AG04450 (cell line): Measurements from ENCODE around the gene GMDS. TPM values are rescaled to one million over a fixed set of nuclear protein-coding genes. Genes with fewer than 3 reads are reported as not detected.
"Not testable (repeated sequence)": the region's sequence is repeated elsewhere in the genome, so short reads cannot be mapped to it uniquely, and the experiment has no call there.

Source experiments
- CTCF ChIA-PET: fragments of 300-600, 350-600 bp; formaldehyde crosslinking; extraction: SDS; loops from one replicate; lab custom pipeline; 2022; ENCODE audit warnings: antibody characterized with exemption, inconsistent platforms; lab: Charles Lee
- POLR2A ChIA-PET: fragments of 350-600 bp; formaldehyde crosslinking; extraction: SDS; loops from one replicate; lab custom pipeline; 2021; ENCODE audit warnings: antibody characterized with exemption, inconsistent platforms; lab: Yijun Ruan, JAX
- DNase-seq: peaks from one replicate; pipeline ENCODE4 v3.0.0-alpha.2; 2011; ENCODE audit warnings: low read depth, low spot score
- H3K27ac ChIP-seq: one replicate; pipeline ENCODE4 v1.5.1; 2012; ENCODE audit warnings: low read depth, low read length, control low read depth
- H3K27me3 ChIP-seq: one replicate; pipeline ENCODE4 v1.6.0; 2012; ENCODE audit warnings: low read length; ENCODE audit not compliant: control insufficient read depth, insufficient read depth
- H3K4me3 ChIP-seq: 2 replicates; pipeline ENCODE4 v1.5.1; 2011; ENCODE audit warnings: mild to moderate bottlenecking, low read depth, low read length, control low read depth
- H3K9me3 ChIP-seq: 2 replicates; pipeline ENCODE4 v1.5.1; 2012; ENCODE audit warnings: low read length; ENCODE audit not compliant: control insufficient read depth, insufficient read depth
- polyA plus RNA-seq: library from polyadenylated mRNA; depleted of rRNA; stranded (reverse); fragments of >200 nt; gene quantifications from 2 replicates; pipeline ENCODE4 v1.2.3, GENCODE V29; 2011
- TF ChIP-seq, protein P1 (sequence below): IDR thresholded peaks from 2 replicates; pipeline ENCODE4 v1.5.1; 2011; ENCODE audit warnings: low read depth, low read length, control low read depth, inconsistent platforms

Gene GMDS
- polyA plus RNA-seq, 1 experiment, result 26.4 TPM

DNA sequence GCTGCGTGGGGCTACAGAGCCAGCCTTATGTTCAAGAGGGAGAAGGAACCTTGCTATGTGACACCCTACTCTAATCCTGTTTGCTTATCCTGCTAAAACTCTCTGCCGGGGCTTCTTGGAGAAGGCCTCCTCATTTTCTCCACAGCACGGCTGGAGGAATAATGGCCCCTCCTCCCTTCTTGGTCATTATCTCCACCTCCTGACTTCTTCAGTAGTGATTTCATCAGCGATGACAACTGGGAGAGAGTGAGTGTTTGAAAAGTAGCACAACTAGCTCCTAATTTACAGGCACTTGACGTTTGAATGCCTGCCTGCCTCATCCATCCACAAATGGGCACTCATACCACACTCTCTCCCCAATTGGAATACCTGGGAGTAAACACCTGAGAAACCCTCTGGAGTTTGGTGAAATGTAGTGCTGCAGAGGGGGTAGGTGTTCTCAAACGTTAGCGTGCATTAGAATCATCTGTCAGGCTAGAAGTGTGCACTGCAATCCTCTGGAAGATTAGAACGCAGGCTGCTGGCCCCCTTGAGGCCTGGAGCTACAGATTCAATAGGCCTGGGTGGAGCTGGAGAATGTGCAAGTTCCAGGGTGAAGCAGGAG is 487.2 kb downstream of the GMDS start:
- TF ChIP-seq, protein P1, sequence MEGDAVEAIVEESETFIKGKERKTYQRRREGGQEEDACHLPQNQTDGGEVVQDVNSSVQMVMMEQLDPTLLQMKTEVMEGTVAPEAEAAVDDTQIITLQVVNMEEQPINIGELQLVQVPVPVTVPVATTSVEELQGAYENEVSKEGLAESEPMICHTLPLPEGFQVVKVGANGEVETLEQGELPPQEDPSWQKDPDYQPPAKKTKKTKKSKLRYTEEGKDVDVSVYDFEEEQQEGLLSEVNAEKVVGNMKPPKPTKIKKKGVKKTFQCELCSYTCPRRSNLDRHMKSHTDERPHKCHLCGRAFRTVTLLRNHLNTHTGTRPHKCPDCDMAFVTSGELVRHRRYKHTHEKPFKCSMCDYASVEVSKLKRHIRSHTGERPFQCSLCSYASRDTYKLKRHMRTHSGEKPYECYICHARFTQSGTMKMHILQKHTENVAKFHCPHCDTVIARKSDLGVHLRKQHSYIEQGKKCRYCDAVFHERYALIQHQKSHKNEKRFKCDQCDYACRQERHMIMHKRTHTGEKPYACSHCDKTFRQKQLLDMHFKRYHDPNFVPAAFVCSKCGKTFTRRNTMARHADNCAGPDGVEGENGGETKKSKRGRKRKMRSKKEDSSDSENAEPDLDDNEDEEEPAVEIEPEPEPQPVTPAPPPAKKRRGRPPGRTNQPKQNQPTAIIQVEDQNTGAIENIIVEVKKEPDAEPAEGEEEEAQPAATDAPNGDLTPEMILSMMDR, result 0 out of 2 replicates have a peak, but pooled peaks have one; percentile 0
- H3K4me3 ChIP-seq, result no peak overlapping the region
- CTCF ChIA-PET, result no interaction called here
- no peak overlapping the region for H3K27ac ChIP-seq
- no peaks in the 10 kb centered on the region for H3K9me3 ChIP-seq
- no peak for DNase-seq
- H3K27me3 ChIP-seq, result no peaks in the 10 kb centered on the region
- POLR2A ChIA-PET, result no interaction called here

DNA sequence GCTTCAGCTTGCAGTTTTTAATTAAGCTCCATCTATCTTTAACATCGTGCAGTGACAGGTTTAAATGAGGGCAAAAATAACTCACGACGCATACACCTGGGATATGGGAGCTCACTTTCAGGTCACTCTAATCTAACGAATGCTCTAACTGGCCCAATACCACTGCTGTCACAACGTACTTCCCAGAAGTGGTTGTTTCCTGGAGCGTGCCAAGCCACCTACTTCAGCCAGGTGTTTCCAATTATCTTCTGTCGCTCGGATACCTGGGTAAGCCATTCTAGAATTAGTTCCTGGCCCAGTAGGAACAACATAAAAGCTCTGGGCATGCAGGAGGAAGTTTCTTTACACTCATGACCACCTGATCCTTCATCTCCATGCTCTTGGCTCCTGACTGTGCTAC is 488.3 kb downstream of the GMDS start:
- TF ChIP-seq, protein P1, result no peak
- no peaks in the 10 kb centered on the region for H3K27me3 ChIP-seq
- no peaks in the 10 kb centered on the region for H3K9me3 ChIP-seq
- POLR2A ChIA-PET, result no interaction called here
- no peak for DNase-seq
- CTCF ChIA-PET, result interaction anchor here (0.6 kb wide), 1 partner anchor 691 kb away, joined by 4 read pairs; no protein-coding TSS in a partner anchor
- H3K4me3 ChIP-seq, result no peak overlapping the region
- no peak overlapping the region for H3K27ac ChIP-seq

DNA sequence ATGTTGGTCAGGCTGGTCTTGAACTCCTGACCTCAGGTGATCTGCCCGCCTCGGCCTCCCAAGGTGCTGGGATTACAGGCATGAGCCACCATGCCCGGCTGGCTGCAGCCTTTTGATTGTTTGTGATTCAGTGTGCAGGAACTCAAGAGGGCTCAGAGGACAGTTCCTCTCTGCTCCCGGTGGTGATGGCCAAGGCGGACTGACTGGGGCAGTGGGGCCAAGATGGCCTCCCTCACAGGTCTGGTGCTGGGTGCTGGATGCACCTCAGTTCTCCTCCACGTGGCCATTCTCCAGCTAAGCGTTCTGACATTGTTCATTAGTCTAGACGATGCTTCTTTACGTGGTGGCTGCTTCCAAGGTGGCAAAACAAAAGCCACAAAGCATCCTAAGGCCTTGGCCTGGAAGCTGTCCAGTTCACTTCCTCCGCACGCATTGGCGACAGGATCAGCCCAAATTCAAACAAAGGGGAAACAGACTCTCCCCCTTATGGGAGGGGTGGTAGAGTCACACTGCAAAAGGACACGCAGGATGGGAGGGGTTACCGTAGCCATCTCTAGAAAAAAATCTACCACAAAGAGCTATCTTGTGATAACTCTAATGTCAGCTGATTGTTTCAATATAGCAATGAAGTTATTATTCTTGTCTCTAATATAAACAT is 488.8 kb downstream of the GMDS start:
- TF ChIP-seq, protein P1, result no peak
- POLR2A ChIA-PET, result no interaction called here

DNA sequence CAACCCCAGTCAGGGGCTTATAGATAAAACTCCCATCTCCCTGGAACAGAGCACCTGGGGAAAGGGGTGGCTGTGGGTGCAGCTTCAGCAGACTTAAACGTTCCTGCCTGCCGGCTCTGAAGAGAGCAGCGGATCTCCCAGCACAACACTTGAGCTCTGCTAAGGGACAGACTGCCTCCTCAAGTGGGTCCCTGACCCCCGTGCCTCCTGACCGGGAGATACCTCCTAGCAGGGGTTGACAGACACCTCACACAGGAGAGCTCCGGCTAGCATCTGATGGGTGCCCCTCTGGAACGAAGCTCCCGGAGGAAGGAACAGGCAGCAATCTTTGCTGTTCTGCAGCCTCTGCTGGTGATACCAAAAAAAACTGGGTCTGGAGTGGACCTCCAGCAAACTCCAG is 494.3 kb downstream of the GMDS start:
- H3K27me3 ChIP-seq, H3K9me3 ChIP-seq, H3K4me3 ChIP-seq, H3K27ac ChIP-seq, CTCF ChIA-PET, POLR2A ChIA-PET, DNase-seq: not testable (repeated sequence)

More for the DNA sequence above, 488.8 kb downstream of the GMDS start:
- no peaks in the 10 kb centered on the region for H3K9me3 ChIP-seq
- no peaks in the 10 kb centered on the region for H3K27me3 ChIP-seq
- H3K4me3 ChIP-seq, result no peak overlapping the region
- H3K27ac ChIP-seq, result no peak overlapping the region
- DNase-seq, result no peak
- CTCF ChIA-PET, result interaction anchor here (0.6 kb wide), 1 partner anchor 692 kb away, joined by 4 read pairs; no protein-coding TSS in a partner anchor

DNA sequence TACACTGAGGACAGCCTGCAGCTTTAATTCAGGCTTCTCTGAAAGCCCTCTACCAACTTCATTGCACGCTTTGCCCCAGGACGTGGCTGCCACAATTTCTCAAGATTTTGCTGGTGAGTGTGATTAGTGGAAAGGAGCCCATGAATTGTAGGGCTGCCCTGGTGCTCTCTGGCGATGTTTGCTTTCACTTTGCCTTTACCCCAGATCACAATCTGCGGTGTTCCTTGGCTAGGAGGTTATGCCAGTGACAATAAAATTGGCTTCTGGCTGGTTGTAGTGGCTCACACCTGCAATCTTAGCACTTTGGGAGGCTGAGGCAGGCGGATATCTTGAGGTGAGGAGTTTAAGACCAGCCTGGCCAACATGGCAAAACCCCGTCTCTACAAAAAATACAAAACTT is 496.4 kb downstream of the GMDS start:
- POLR2A ChIA-PET, result no interaction called here
- Histone ChIP-seq H3K27ac (no peak overlapping the region), H3K9me3 (peaks cover 8% of the 10 kb centered on the region; the same call in 1 of the 2 replicates), H3K27me3 (no peaks in the 10 kb centered on the region), H3K4me3 (no peak overlapping the region)
- no peak for DNase-seq
- CTCF ChIA-PET, result no interaction called here
- TF ChIP-seq, protein P1, result no peak
